Measurements from ENCODE around the gene ZNF740. TPM values are rescaled to one million over a fixed set of nuclear protein-coding genes. Genes with fewer than 3 reads are reported as not detected.

ZNF740 gene
- total and polyA plus RNA-seq, 2 of the 8 experiments (the other 6 are each of a cell fraction or from before 2014, with no cell fraction given), result 8.2 to 40.0 TPM

- Histone ChIP-seq H2AFZ (ENCODE audit: low read length) (no peak overlapping the region), H3K9me3 (ENCODE audit: insufficient read depth in 2 of 2, low read depth in 1 of 2, low read length in 1 of 2) (no peaks in the 10 kb centered on the region), H3K18ac (ENCODE audit: extremely low read depth, low read length) (0 out of 2 replicates have a peak overlapping the region, but pooled peaks have one; percentile 92), H2BK120ac (replicated peaks; ENCODE audit: low read depth, low read length) (peak overlapping the region; percentile 52), H3K23ac (ENCODE audit: insufficient read length) (no peak overlapping the region), H2BK15ac (ENCODE audit: low read length) (peak overlapping the region; percentile 95), H4K8ac (ENCODE audit: extremely low read depth, insufficient read depth, low read length) (no peak overlapping the region; the same call in 1 of the 2 replicates), H3K4me3 (ENCODE audit: extremely low read depth in 1 of 4, insufficient read depth in 2 of 4, low read depth in 3 of 4, low read length in 4 of 4) (no peak overlapping the region), H2BK5ac (ENCODE audit: low read depth, low read length) (peak overlapping the region; percentile 98), H4K5ac (ENCODE audit: insufficient read length, low read depth, low read length) (no peak overlapping the region), H4K20me1 (replicated peaks in 1 of 2; ENCODE audit: control insufficient read depth in 1 of 2, insufficient read depth in 2 of 2, low read length in 2 of 2) (peaks cover 2 to 7% of the 10 kb centered on the region in 2 experiments), H3K27ac (ENCODE audit: low read depth, low read length) (0 out of 2 replicates have a peak overlapping the region, but pooled peaks have one; percentile 9), H2AK5ac (ENCODE audit: low read depth, low read length) (peak overlapping the region; percentile 95; the same call in 1 of the 2 replicates), H3K9ac (replicated peaks in 1 of 4; ENCODE audit: extremely low read depth in 1 of 4, low read depth in 3 of 4, low read length in 3 of 4) (no peak overlapping the region), H3K79me1 (ENCODE audit: low read depth, low read length) (peaks cover 17% of the 10 kb centered on the region), H3K4me2 (ENCODE audit: insufficient read depth in 1 of 2, low read depth in 2 of 2, low read length in 2 of 2) (peak overlapping the region; percentile 9 to 11; a peak in 3 of 4 replicates), H3K23me2 (ENCODE audit: low read depth, low read length) (peaks cover 16% of the 10 kb centered on the region), H4K91ac (replicated peaks; ENCODE audit: insufficient read length, low read length) (peak overlapping the region; percentile 91), H2BK20ac (ENCODE audit: low read length) (peak overlapping the region; percentile 68), H3K56ac (replicated peaks; ENCODE audit: insufficient read length, low read depth, low read length) (no peak overlapping the region), H3K79me2 (ENCODE audit: control insufficient read depth in 1 of 2, insufficient read depth in 2 of 2, low read length in 2 of 2) (peaks cover 16 to 36% of the 10 kb centered on the region in 2 experiments), H3K4ac (replicated peaks; ENCODE audit: insufficient read length, low read depth, low read length) (peak overlapping the region; percentile 61), H3K14ac (ENCODE audit: insufficient read length) (no peak overlapping the region), H3K27me3 (replicated peaks in 1 of 4; ENCODE audit: control insufficient read depth in 3 of 4, extremely low read depth in 1 of 4, insufficient read depth in 3 of 4, low read length in 3 of 4) (peaks cover 0 to 3% (median 0%) of the 10 kb centered on the region in 4 experiments; a peak in 1 of 7 replicates), H3K4me1 (replicated peaks in 1 of 4; ENCODE audit: control insufficient read depth in 3 of 4, insufficient read depth in 4 of 4, low read length in 3 of 4) (peaks cover 21 to 52% (median 39%) of the 10 kb centered on the region in 4 experiments), H2BK12ac (ENCODE audit: low read depth, low read length) (peak overlapping the region; percentile 100; the same call in 1 of the 2 replicates), H3K36me3 (ENCODE audit: control insufficient read depth in 2 of 4, insufficient read depth in 4 of 4, low read length in 3 of 4) (peaks cover 20 to 45% (median 31%) of the 10 kb centered on the region in 4 experiments)
- ChIA-PET POLR2A (ENCODE audit: partially characterized antibody) (interaction anchor here (0.7 to 13.6 kb wide), 17 partner anchors 14 to 218 kb away, joined by 3 to 151 read pairs (median 5); partner anchors contain the start of genes ESPL1, MYG1, PFDN5 and RARG), CTCF (ENCODE audit: partially characterized antibody) (interaction anchor here (0.6 to 22.3 kb wide), 22 partner anchors 8 to 206 kb away, joined by 3 to 654 read pairs (median 9); partner anchors contain the start of genes AAAS, CSAD, ESPL1 and MYG1)
- DNase-seq (ENCODE audit: low read depth in 1 of 2, low spot score in 2 of 2), result no peak
- FAIRE-seq, result no peak
- WGBS, 2 experiments (ENCODE audit: extremely low coverage in 1 of 2, insufficient coverage in 1 of 2, insufficient read length in 1 of 2, insufficient replicate concordance in 2 of 2, low coverage in 1 of 2, low lambda C conversion rate in 2 of 2, missing lambda C conversion rate in 1 of 2), result 80% methylated on average over 11 of the region's 12 CpGs; no CpG with 5 or more reads in 1 of the 2 experiments
- TF ChIP-seq TBP (IDR thresholded peaks at IDR 0.05; ENCODE audit: low read depth, low read length) (no peak), MAX (IDR thresholded peaks at IDR 0.05) (no peak), POU5F1 (IDR thresholded peaks at IDR 0.05; ENCODE audit: low read depth, low read length) (no peak), SIRT6 (IDR thresholded peaks at IDR 0.05; ENCODE audit: low read length) (no peak)
Measured at GRCh38 chr12:53214687-53215455, 34.3 kb downstream of the ZNF740 start.
